Measurements from ENCODE around the gene RBM23.
"Not testable (repeated sequence)": the region's sequence is repeated elsewhere in the genome, so short reads cannot be mapped to it uniquely, and the experiment has no call there.

The RBM23 gene

GRCh38 chr14:22915886-22916521, 2.9 kb downstream of the RBM23 start:
- H3K4me1 ChIP-seq (ENCODE audit: control insufficient read depth in 1 of 2, insufficient read depth in 1 of 2, low read depth in 1 of 2, low read length in 1 of 2), result peaks cover 59 to 61% of the 10 kb centered on the region in 2 experiments
- H3K27ac ChIP-seq, result peak overlapping the region; percentile 97
- peaks cover 12% of the 10 kb centered on the region for H3K36me3 ChIP-seq
- no peak for TF ChIP-seq CTCF (IDR thresholded peaks at IDR 0.05)
- H3K27me3 ChIP-seq, result no peaks in the 10 kb centered on the region
- no peaks in the 10 kb centered on the region for H3K9me3 ChIP-seq
- peak overlapping the region; percentile 65 to 73 for H3K4me3 ChIP-seq (ENCODE audit: low read depth in 1 of 2, low read length in 1 of 2)

GRCh38 chr14:22914836-22915235, 4.1 kb downstream of the RBM23 start:
- not testable (repeated sequence) for H3K27me3 ChIP-seq, H3K9me3 ChIP-seq
- Histone ChIP-seq H3K4me3 (ENCODE audit: low read depth in 1 of 2, low read length in 1 of 2) (peak overlapping the region; percentile 65 to 73), H3K36me3 (peaks cover 24% of the 10 kb centered on the region), H3K27ac (peak overlapping the region; percentile 97), H3K4me1 (ENCODE audit: control insufficient read depth in 1 of 2, insufficient read depth in 1 of 2, low read depth in 1 of 2, low read length in 1 of 2) (peaks cover 51 to 53% of the 10 kb centered on the region in 2 experiments)

GRCh38 chr14:22910916-22911315, 8.0 kb downstream of the RBM23 start:
- Histone ChIP-seq H3K27ac (peak overlapping the region; percentile 29), H3K27me3 (no peaks in the 10 kb centered on the region), H3K4me3 (ENCODE audit: low read depth in 1 of 2, low read length in 1 of 2) (no peak overlapping the region), H3K4me1 (ENCODE audit: control insufficient read depth in 1 of 2, insufficient read depth in 1 of 2, low read depth in 1 of 2, low read length in 1 of 2) (peaks cover 30 to 34% of the 10 kb centered on the region in 2 experiments), H3K36me3 (peaks cover 63% of the 10 kb centered on the region), H3K9me3 (no peaks in the 10 kb centered on the region)
- TF ChIP-seq CTCF (IDR thresholded peaks at IDR 0.05), result no peak

GRCh38 chr14:22908601-22909000, 10.3 kb downstream of the RBM23 start:
- peaks cover 86% of the 10 kb centered on the region for H3K36me3 ChIP-seq
- no peaks in the 10 kb centered on the region for H3K9me3 ChIP-seq
- TF ChIP-seq CTCF (IDR thresholded peaks at IDR 0.05), result no peak
- no peaks in the 10 kb centered on the region for H3K27me3 ChIP-seq
- H3K4me3 ChIP-seq (ENCODE audit: low read depth in 1 of 2, low read length in 1 of 2), result no peak overlapping the region
- H3K27ac ChIP-seq, result peak overlapping the region; percentile 61
- peaks cover 8 to 11% of the 10 kb centered on the region in 2 experiments for H3K4me1 ChIP-seq (ENCODE audit: control insufficient read depth in 1 of 2, insufficient read depth in 1 of 2, low read depth in 1 of 2, low read length in 1 of 2)

GRCh38 chr14:22907429-22907828, 11.5 kb downstream of the RBM23 start:
- no peaks in the 10 kb centered on the region for H3K27me3 ChIP-seq
- H3K4me3 ChIP-seq (ENCODE audit: low read depth in 1 of 2, low read length in 1 of 2), result no peak overlapping the region
- H3K36me3 ChIP-seq, result peaks cover 96% of the 10 kb centered on the region
- no peak for TF ChIP-seq CTCF (IDR thresholded peaks at IDR 0.05)
- H3K9me3 ChIP-seq, result no peaks in the 10 kb centered on the region
- no peak overlapping the region for H3K27ac ChIP-seq
- H3K4me1 ChIP-seq (ENCODE audit: control insufficient read depth in 1 of 2, insufficient read depth in 1 of 2, low read depth in 1 of 2, low read length in 1 of 2), result peaks cover 6 to 8% of the 10 kb centered on the region in 2 experiments

GRCh38 chr14:22906073-22906472, 12.9 kb downstream of the RBM23 start:
- Histone ChIP-seq H3K4me1 (ENCODE audit: control insufficient read depth in 1 of 2, insufficient read depth in 1 of 2, low read depth in 1 of 2, low read length in 1 of 2) (peaks cover 6 to 8% of the 10 kb centered on the region in 2 experiments), H3K4me3 (ENCODE audit: low read depth in 1 of 2, low read length in 1 of 2) (no peak overlapping the region), H3K27me3 (no peaks in the 10 kb centered on the region), H3K36me3 (peaks cover 100% of the 10 kb centered on the region), H3K9me3 (no peaks in the 10 kb centered on the region), H3K27ac (no peak overlapping the region)
- no peak for TF ChIP-seq CTCF (IDR thresholded peaks at IDR 0.05)

Data from neutrophil (primary cell).